Pancreas (tissue), 10 donors: ENCODE results near the gene UBE2L3. TPM values are rescaled to one million over a fixed set of nuclear protein-coding genes. Genes with fewer than 3 reads are reported as not detected.

Experiments
- ATAC-seq, 4 donors: fragments of 200-7000 bp; cut with Tn5 transposase; one replicate each; pipeline versions ENCODE4 v1.8.0 to v1.9.1; 2020; ENCODE audit warnings: mild to moderate bottlenecking in 4 of 4, moderate library complexity in 4 of 4
- DNase-seq, 6 donors: peaks; one replicate each; pipeline ENCODE4 v3.0.0-alpha.2; 2020
- FAIRE-seq: peaks from 2 replicates; lab custom pipeline; 2012; peaks lifted over from hg19 to GRCh38; lab: Jason Lieb, UNC
- H3K27ac ChIP-seq, 4 donors: fragments of 200-600 bp; sonication (generic); 1 replicate in 3 of 4; 2 replicates in 1 of 4; pipeline versions ENCODE4 v1.5.0 to v1.8.0; 2020
- H3K27me3 ChIP-seq, 4 donors: fragments of 200-600 bp; one replicate each; pipeline ENCODE4 v1.8.0; 2021
- H3K36me3 ChIP-seq, 3 donors: fragments of 200-600 bp; sonication (generic) in 1 of 3; one replicate each; pipeline versions ENCODE4 v1.5.0 to v1.8.0; 2020 to 2021
- H3K4me1 ChIP-seq, 3 donors: fragments of 200-600 bp; one replicate each; pipeline ENCODE4 v1.8.0; 2021
- H3K4me3 ChIP-seq, 4 donors: fragments of 200-600 bp; sonication (generic) in 2 of 4; one replicate each; pipeline versions ENCODE4 v1.5.0 to v1.8.0; 2020 to 2021
- H3K9me3 ChIP-seq, 4 donors: fragments of 200-600 bp; one replicate each; pipeline ENCODE4 v1.8.0; 2021
- CTCF ChIP-seq, 4 donors: fragments of 200-600 bp; sonication (generic) in 3 of 4; IDR thresholded peaks; one replicate each; pipeline versions ENCODE4 v1.5.0 to v1.8.0; 2021; ENCODE audit warnings: antibody characterized with exemption in 4 of 4
- WGBS, 2 donors: extraction: QIAGEN DNeasy Blood & Tissue Kit; methylation state at CpG; one replicate each; pipeline ENCODE4 v1.1.7; 2013; 5-methylcytosine and 5-hydroxymethylcytosine counted together
- intact Hi-C, 3 donors: fragments of 100-400 bp; cut with DNase I; formaldehyde crosslinking; loops; one replicate each; pipeline versions ENCODE4 v1.11.1 to v1.14.2; 2022
- polyA plus RNA-seq, 2 donors: library from polyadenylated mRNA; stranded (reverse); fragments of 200-250 nt; gene quantifications; one replicate each; pipeline ENCODE4 v1.2.3, GENCODE V29; 2013
- total RNA-seq, 6 donors: library from RNA; stranded (reverse); fragmentation: NEBNext Ultra II Directional in 4 of 6; extraction: Animal tissue kit (Norgen Biotek cat#: 25700) in 4 of 6; gene quantifications; one replicate each; pipeline versions ENCODE4 v1.2.1 to v1.2.4, GENCODE V29; 2021 to 2023
- donor health status: healthy with polysubstance abuse.
- donor health status: DM: no; HTN: no; CAD: no; lungs with moderate emphysema.
- donor health status: DM: no; HTN: no; CAD: no.
- donor health status: control.
- donor health status: control.
- donor health status: Bipolar disorder and iron deficiency.
- donor health status: DM: yes; HTN: yes; CAD: no.
- donor health status: DM: no; HTN: no; CAD: no.
- donor health status: DM: no; HTN: no; CAD: no.
- donor health status: DM: yes; HTN: yes; CAD: no.

UBE2L3 gene
- total and polyA plus RNA-seq, 8 donors, result 10.9 to 24.5 (median 16.2) TPM

DNA sequence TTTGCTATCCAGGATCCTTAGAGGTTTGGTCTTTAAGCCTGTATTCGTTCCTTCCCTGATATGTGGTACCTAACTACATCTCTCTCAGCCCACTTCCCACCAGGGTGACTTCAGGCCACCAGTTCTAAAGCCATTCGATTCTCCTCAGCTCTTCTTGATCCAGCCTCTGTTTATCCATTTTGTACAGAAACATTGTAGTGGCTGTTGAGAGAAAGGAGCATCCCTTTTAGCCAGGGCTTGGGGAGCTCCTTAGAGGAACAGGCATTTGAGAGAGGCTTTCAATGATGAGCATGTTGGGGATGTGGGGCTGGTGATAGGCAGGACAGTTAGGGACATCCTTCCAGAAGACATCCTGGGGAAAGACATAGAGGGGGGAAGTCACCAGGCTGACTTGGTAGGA lies 17.9 kb downstream of the UBE2L3 start:
- H3K4me3 ChIP-seq, result no peak overlapping the region
- ATAC-seq (no peak), DNase-seq (no peak), FAIRE-seq (no peak)
- H3K27me3 ChIP-seq, result no peaks in the 10 kb centered on the region
- 77 to 79% methylated on average over 2 of the region's 2 CpGs for WGBS, 2 donors
- H3K4me1 ChIP-seq, result peaks cover 0 to 11% (median 0%) of the 10 kb centered on the region in 3 donors
- no peak overlapping the region for H3K27ac ChIP-seq
- no peak for TF ChIP-seq CTCF (IDR thresholded peaks at IDR 0.05)
- intact Hi-C loops, result no loop called here
- H3K36me3 ChIP-seq, result no peaks in the 10 kb centered on the region
- H3K9me3 ChIP-seq, result no peaks in the 10 kb centered on the region

DNA sequence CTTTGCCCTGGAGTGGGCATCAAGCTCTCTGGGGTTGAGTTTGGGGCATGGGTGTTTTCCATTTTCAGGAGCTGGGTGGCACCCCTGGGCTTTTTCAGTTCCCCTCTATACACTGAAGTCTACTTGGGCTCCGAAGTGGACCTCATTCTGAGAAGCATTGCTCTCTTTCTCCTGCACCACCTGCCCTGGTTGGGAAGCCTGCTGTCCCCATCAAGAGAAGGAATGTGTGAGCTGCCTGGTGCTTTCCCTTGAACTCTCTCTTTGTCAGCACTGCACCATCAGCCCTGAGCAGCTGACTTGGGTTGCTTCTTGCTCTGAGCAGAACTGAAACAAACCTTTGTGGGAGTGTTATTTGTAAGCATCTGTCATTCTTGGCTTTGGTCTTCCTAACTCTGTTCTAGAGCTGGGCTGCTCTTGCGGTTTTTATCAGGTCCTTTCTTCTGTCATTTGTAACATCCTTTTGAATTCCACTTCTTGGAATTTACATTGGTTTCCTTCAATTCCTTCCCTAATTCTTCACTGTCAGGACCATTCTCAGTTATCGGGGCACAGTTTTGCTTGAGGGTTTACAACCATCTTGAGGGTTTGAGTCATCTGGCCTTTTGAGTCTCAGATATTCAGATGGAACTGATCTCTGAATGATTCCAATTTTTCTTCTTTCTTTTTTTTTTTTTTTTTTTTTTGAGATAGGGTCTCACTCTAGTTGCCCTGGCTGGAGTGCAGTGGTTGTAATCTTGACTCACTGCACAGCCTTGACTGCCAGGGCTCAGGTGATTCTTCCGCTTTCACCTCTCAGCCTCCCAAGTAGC lies 20.5 kb downstream of the UBE2L3 start:
- H3K36me3 ChIP-seq, result no peaks in the 10 kb centered on the region
- TF ChIP-seq CTCF (IDR thresholded peaks at IDR 0.05), result no peak
- ATAC-seq (peak in 1 of 4 donors; percentile 48), FAIRE-seq (no peak), DNase-seq (no peak)
- intact Hi-C loops, result no loop called here
- H3K4me1 ChIP-seq, result peaks cover 0 to 14% (median 9%) of the 10 kb centered on the region in 3 donors
- 78 to 81% methylated on average over 4 of the region's 4 CpGs for WGBS, 2 donors
- H3K9me3 ChIP-seq, result no peaks in the 10 kb centered on the region
- H3K27me3 ChIP-seq, result no peaks in the 10 kb centered on the region
- H3K4me3 ChIP-seq, result no peak overlapping the region
- H3K27ac ChIP-seq, result no peak overlapping the region

DNA sequence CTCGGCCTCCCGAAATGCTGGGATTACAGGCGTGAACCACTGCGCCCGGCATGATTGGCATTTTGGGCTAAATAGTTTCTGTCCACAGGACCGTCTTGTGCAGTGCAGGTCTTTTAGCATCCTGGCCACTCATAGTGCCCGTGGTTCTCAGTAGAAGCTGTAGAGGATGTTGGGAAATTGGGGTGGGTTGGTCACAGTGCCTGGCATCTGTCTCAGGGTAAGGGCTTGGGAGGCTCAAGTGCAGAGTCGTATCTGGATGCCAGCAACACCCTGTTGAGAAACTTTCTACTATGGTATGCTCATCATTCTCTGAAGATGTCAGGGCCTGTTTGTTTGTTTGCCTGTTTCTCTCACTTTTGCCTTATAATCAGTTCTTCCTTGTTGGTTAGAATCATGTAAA lies 21.9 kb downstream of the UBE2L3 start:
- Histone ChIP-seq H3K36me3 (peaks cover 0 to 7% (median 5%) of the 10 kb centered on the region in 3 donors), H3K27me3 (no peaks in the 10 kb centered on the region), H3K4me3 (no peak overlapping the region), H3K4me1 (peaks cover 0 to 14% (median 9%) of the 10 kb centered on the region in 3 donors), H3K27ac (no peak overlapping the region), H3K9me3 (no peaks in the 10 kb centered on the region)
- DNase-seq (no peak), ATAC-seq (no peak), FAIRE-seq (no peak)
- WGBS, 2 donors, result 90 to 92% methylated on average over 8 of the region's 8 CpGs
- no peak for TF ChIP-seq CTCF (IDR thresholded peaks at IDR 0.05)
- intact Hi-C loops, result no loop called here

- intact Hi-C loops, result no loop called here
- peaks cover 0 to 17% (median 5%) of the 10 kb centered on the region in 3 donors for H3K36me3 ChIP-seq
- no peak for FAIRE-seq
- peak in 3 of 4 donors; percentile 26 to 43 (median 26) for ATAC-seq
- H3K27ac ChIP-seq, result no peak overlapping the region
- TF ChIP-seq CTCF (IDR thresholded peaks at IDR 0.05), result no peak
- 64 to 73% methylated on average over 7 to 9 of the region's 9 CpGs for WGBS, 2 donors
- no peaks in the 10 kb centered on the region for H3K27me3 ChIP-seq
- no peaks in the 10 kb centered on the region for H3K9me3 ChIP-seq
- H3K4me1 ChIP-seq, result peaks cover 0 to 14% (median 9%) of the 10 kb centered on the region in 3 donors
- no peak for DNase-seq
- H3K4me3 ChIP-seq, result no peak overlapping the region
These were observed 23.5 kb downstream of the UBE2L3 start for GRCh38 chr22:21590809-21591641.
